Measurements from ENCODE around the gene FGF22. TPM values are rescaled to one million over a fixed set of nuclear protein-coding genes. Genes with fewer than 3 reads are reported as not detected.

The FGF22 gene
- total RNA-seq, 6 donors from 2014 or later, result 0.40 to 6.3 (median 1.2) TPM; not detected in 1

- no peak overlapping the region for H3K27ac ChIP-seq
- H3K4me3 ChIP-seq, result no peak overlapping the region
- peaks cover 0 to 4% (median 2%) of the 10 kb centered on the region in 4 donors for H3K36me3 ChIP-seq
- no peaks in the 10 kb centered on the region for H3K9me3 ChIP-seq
- ATAC-seq (ENCODE audit: low FRiP score in 2 of 2), result no peak
- WGBS, 2 donors, result 84 to 91% methylated on average over 5 to 16 of the region's 16 CpGs
- H3K4me1 ChIP-seq, result peaks cover 33 to 44% (median 36%) of the 10 kb centered on the region in 4 donors
- TF ChIP-seq CTCF (IDR thresholded peaks at IDR 0.05) (no peak), EP300 (IDR thresholded peaks at IDR 0.05) (no peak), POLR2A (IDR thresholded peaks at IDR 0.05) (no peak), POLR2AphosphoS5 (IDR thresholded peaks at IDR 0.05) (no peak)
- H3K27me3 ChIP-seq, result no peaks in the 10 kb centered on the region
- peak in 1 of 2 donors; percentile 68 for DNase-seq
These were observed 4.6 kb upstream of the FGF22 start for GRCh38 chr19:634975-635652.

GRCh38 chr19:638906-639252, 800 bp upstream of the FGF22 start:
- DNase-seq, result no peak
- ATAC-seq (ENCODE audit: low FRiP score in 2 of 2), result no peak
- H3K9me3 ChIP-seq, result no peaks in the 10 kb centered on the region
- H3K4me1 ChIP-seq, result peaks cover 21 to 27% (median 23%) of the 10 kb centered on the region in 4 donors
- H3K27ac ChIP-seq, result peak overlapping the region in 2 of 4 donors; percentile 10 to 39
- TF ChIP-seq CTCF (IDR thresholded peaks at IDR 0.05), result no peak
- TF ChIP-seq EP300 (IDR thresholded peaks at IDR 0.05), result no peak
- no peak for TF ChIP-seq POLR2AphosphoS5 (IDR thresholded peaks at IDR 0.05)
- TF ChIP-seq POLR2A (IDR thresholded peaks at IDR 0.05), result no peak
- H3K4me3 ChIP-seq, result peak overlapping the region in 3 of 4 donors; percentile 46 to 58 (median 56)
- 57% methylated on average over 17 of the region's 17 CpGs; no CpG with 5 or more reads in 1 of the 2 donors for WGBS, 2 donors
- peaks cover 0 to under 1% (median 0%) of the 10 kb centered on the region in 4 donors for H3K36me3 ChIP-seq
- H3K27me3 ChIP-seq, result no peaks in the 10 kb centered on the region

GRCh38 chr19:640161-640558, 481 bp downstream of the FGF22 start:
- peak overlapping the region in 1 of 4 donors; percentile 26 for H3K27ac ChIP-seq
- TF ChIP-seq POLR2A (IDR thresholded peaks at IDR 0.05), result no peak
- no peak for TF ChIP-seq POLR2AphosphoS5 (IDR thresholded peaks at IDR 0.05)
- no peak for TF ChIP-seq EP300 (IDR thresholded peaks at IDR 0.05)
- no peak for TF ChIP-seq CTCF (IDR thresholded peaks at IDR 0.05)
- peak overlapping the region in 3 of 4 donors; percentile 46 to 58 (median 56) for H3K4me3 ChIP-seq

GRCh38 chr19:640606-641189, 1.0 kb downstream of the FGF22 start:
- DNase-seq (peak in 1 of 2 donors; percentile 82), ATAC-seq (ENCODE audit: low FRiP score in 2 of 2) (no peak)
- H3K4me1 ChIP-seq, result peaks cover 12 to 19% (median 14%) of the 10 kb centered on the region in 4 donors
- peaks cover 0 to 16% (median 11%) of the 10 kb centered on the region in 4 donors for H3K36me3 ChIP-seq
- 93 to 96% methylated on average over 11 to 24 of the region's 31 CpGs for WGBS, 2 donors
- no peak overlapping the region for H3K4me3 ChIP-seq
- H3K27me3 ChIP-seq, result no peaks in the 10 kb centered on the region
- H3K9me3 ChIP-seq, result no peaks in the 10 kb centered on the region
- TF ChIP-seq EP300 (IDR thresholded peaks at IDR 0.05) (no peak), CTCF (IDR thresholded peaks at IDR 0.05) (no peak), POLR2AphosphoS5 (IDR thresholded peaks at IDR 0.05) (no peak), POLR2A (IDR thresholded peaks at IDR 0.05) (no peak)
- H3K27ac ChIP-seq, result no peak overlapping the region

More at GRCh38 chr19:640161-640558, 481 bp downstream of the FGF22 start:
- Histone ChIP-seq H3K27me3 (no peaks in the 10 kb centered on the region), H3K4me1 (peaks cover 12 to 19% (median 14%) of the 10 kb centered on the region in 4 donors), H3K36me3 (peaks cover 0 to 13% (median 8%) of the 10 kb centered on the region in 4 donors), H3K9me3 (no peaks in the 10 kb centered on the region)
- DNase-seq (no peak), ATAC-seq (ENCODE audit: low FRiP score in 2 of 2) (no peak)
- WGBS, 2 donors, result 60 to 69% methylated on average over 17 to 18 of the region's 25 CpGs

Measured in upper lobe of left lung (tissue), 6 donors.